ENCODE data around the gene CCDC89. TPM values are rescaled to one million over a fixed set of nuclear protein-coding genes. Genes with fewer than 3 reads are reported as not detected.

Gene CCDC89
- total and polyA plus RNA-seq, 2 of the 13 experiments (the other 11 are each of a cell fraction or from before 2014, with no cell fraction given) = 0.13 to 0.38 TPM

DNA sequence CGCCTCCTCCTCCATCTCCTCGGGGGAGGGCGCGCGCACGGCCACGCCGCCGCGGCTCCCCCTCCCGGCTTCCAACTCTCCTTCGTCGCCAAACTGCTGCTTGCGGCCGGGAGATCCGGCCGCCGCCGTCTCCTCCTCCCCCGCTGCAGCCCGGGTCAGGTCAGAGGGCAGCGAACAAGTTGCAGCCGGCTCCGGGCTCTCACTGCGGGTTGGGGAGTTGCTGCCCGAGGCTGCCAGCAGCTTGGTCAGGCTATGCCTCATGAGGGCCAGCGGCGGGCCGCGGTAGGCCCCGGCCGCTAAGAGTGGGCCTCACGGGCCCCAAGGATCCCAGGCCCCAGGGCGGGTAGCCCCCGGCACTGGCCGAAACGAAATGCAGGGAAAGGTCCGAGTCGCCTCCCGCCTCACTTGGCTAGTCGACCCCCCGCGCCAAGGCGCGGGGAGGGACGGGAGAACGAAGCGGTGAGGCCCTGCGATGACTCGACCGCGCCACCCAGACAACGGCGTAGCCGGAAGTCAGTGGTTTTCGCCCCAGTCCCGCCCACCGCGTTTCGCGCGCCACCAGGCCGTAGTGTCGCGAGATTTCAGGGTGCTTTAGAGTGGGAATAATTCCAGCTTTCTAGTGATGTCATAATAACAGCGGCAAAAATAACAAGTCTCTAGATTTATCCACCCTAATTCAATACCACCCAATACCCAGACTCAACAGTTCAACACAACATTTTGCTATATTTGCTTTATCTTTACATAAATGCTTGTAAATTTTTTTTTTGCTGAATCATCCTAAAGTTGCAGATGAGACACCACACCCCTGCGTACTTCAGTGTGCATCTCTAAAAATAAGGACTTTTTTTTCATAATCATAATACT, 21.1 kb downstream of the CCDC89 start, which contains the start of gene CREBZF (continued):
- TF ChIP-seq, protein P1, sequence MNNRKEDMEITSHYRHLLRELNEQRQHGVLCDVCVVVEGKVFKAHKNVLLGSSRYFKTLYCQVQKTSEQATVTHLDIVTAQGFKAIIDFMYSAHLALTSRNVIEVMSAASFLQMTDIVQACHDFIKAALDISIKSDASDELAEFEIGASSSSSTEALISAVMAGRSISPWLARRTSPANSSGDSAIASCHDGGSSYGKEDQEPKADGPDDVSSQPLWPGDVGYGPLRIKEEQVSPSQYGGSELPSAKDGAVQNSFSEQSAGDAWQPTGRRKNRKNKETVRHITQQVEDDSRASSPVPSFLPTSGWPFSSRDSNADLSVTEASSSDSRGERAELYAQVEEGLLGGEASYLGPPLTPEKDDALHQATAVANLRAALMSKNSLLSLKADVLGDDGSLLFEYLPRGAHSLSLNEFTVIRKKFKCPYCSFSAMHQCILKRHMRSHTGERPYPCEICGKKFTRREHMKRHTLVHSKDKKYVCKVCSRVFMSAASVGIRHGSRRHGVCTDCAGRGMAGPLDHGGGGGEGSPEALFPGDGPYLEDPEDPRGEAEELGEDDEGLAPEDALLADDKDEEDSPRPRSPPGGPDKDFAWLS (CRISPR knock-in tag; IDR thresholded peaks at IDR 0.05; ENCODE audit: borderline replicate concordance) = no peak
- no peak for TF ChIP-seq ZNF496 (CRISPR knock-in tag; IDR thresholded peaks at IDR 0.05; ENCODE audit: insufficient replicate concordance)
- no peak for TF ChIP-seq JUNB (CRISPR knock-in tag; IDR thresholded peaks at IDR 0.05; ENCODE audit: borderline replicate concordance)
- TF ChIP-seq, protein P2, sequence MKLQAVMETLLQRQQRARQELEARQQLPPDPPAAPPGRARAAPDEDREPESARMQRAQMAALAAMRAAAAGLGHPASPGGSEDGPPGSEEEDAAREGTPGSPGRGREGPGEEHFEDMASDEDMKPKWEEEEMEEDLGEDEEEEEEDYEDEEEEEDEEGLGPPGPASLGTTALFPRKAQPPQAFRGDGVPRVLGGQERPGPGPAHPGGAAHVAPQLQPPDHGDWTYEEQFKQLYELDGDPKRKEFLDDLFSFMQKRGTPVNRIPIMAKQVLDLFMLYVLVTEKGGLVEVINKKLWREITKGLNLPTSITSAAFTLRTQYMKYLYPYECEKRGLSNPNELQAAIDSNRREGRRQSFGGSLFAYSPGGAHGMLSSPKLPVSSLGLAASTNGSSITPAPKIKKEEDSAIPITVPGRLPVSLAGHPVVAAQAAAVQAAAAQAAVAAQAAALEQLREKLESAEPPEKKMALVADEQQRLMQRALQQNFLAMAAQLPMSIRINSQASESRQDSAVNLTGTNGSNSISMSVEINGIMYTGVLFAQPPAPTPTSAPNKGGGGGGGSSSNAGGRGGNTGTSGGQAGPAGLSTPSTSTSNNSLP (IDR thresholded peaks at IDR 0.05; ENCODE audit: low read depth, low read length) = no peak
- TF ChIP-seq EP300 (IDR thresholded peaks at IDR 0.05; ENCODE audit: low read depth in 2 of 2, low read length in 2 of 2) = no peak
- no peak for TF ChIP-seq EP300 (CRISPR knock-in tag; IDR thresholded peaks at IDR 0.05; ENCODE audit: borderline replicate concordance)
- no peak for TF ChIP-seq RORA (CRISPR knock-in tag; IDR thresholded peaks at IDR 0.05)
- peak; percentile 69 for TF ChIP-seq NR2C2 (CRISPR knock-in tag; IDR thresholded peaks at IDR 0.05; ENCODE audit: borderline replicate concordance)
- TF ChIP-seq ZFP36 (IDR thresholded peaks at IDR 0.05; ENCODE audit: borderline replicate concordance, low read depth, low read length, partially characterized antibody) = no peak
- TF ChIP-seq, protein P3, sequence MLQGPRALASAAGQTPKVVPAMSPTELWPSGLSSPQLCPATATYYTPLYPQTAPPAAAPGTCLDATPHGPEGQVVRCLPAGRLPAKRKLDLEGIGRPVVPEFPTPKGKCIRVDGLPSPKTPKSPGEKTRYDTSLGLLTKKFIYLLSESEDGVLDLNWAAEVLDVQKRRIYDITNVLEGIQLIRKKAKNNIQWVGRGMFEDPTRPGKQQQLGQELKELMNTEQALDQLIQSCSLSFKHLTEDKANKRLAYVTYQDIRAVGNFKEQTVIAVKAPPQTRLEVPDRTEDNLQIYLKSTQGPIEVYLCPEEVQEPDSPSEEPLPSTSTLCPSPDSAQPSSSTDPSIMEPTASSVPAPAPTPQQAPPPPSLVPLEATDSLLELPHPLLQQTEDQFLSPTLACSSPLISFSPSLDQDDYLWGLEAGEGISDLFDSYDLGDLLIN (CRISPR knock-in tag; IDR thresholded peaks at IDR 0.05; ENCODE audit: borderline replicate concordance) = 0 out of 2 replicates have a peak, but pooled peaks have one; percentile 77
- 0 out of 2 replicates have a peak, but pooled peaks have one; percentile 28 for TF ChIP-seq ZNF564 (CRISPR knock-in tag; IDR thresholded peaks at IDR 0.05)
- TF ChIP-seq ZNF282 (IDR thresholded peaks at IDR 0.05; ENCODE audit: partially characterized antibody) = no peak
- no peak for TF ChIP-seq U2AF1 (optimal IDR thresholded peaks at IDR 0.05; ENCODE audit: low read depth, low read length)
- 0 out of 2 replicates have a peak, but pooled peaks have one; percentile 24 for TF ChIP-seq ZC3H13 (CRISPR knock-in tag; IDR thresholded peaks at IDR 0.05)
- TF ChIP-seq ZNF335 (CRISPR knock-in tag; IDR thresholded peaks at IDR 0.05) = no peak
- TF ChIP-seq, protein P4, sequence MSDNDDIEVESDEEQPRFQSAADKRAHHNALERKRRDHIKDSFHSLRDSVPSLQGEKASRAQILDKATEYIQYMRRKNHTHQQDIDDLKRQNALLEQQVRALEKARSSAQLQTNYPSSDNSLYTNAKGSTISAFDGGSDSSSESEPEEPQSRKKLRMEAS (IDR thresholded peaks at IDR 0.05) = peak; percentile 67
- TF ChIP-seq, protein P5, sequence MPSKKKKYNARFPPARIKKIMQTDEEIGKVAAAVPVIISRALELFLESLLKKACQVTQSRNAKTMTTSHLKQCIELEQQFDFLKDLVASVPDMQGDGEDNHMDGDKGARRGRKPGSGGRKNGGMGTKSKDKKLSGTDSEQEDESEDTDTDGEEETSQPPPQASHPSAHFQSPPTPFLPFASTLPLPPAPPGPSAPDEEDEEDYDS (CRISPR knock-in tag; IDR thresholded peaks at IDR 0.05) = peak; percentile 76
- TF ChIP-seq MTF2 (CRISPR knock-in tag; IDR thresholded peaks at IDR 0.05; ENCODE audit: borderline replicate concordance) = no peak
- TF ChIP-seq ZBTB3 (CRISPR knock-in tag; IDR thresholded peaks at IDR 0.05; ENCODE audit: borderline replicate concordance, low read depth) = no peak
- TF ChIP-seq, protein P6, sequence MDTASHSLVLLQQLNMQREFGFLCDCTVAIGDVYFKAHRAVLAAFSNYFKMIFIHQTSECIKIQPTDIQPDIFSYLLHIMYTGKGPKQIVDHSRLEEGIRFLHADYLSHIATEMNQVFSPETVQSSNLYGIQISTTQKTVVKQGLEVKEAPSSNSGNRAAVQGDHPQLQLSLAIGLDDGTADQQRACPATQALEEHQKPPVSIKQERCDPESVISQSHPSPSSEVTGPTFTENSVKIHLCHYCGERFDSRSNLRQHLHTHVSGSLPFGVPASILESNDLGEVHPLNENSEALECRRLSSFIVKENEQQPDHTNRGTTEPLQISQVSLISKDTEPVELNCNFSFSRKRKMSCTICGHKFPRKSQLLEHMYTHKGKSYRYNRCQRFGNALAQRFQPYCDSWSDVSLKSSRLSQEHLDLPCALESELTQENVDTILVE (CRISPR knock-in tag; IDR thresholded peaks at IDR 0.05) = peak; percentile 77; the same call in 1 of the 2 replicates
- peak; percentile 74 for TF ChIP-seq DR1 (CRISPR knock-in tag; IDR thresholded peaks at IDR 0.05)
- TF ChIP-seq SMARCE1 (IDR thresholded peaks at IDR 0.05; ENCODE audit: borderline replicate concordance) = no peak

Measured in HepG2 (cell line).